ENCODE results near the gene RNF31.
A peak's percentile ranks its signal among the peaks of the same experiment; 100 is the strongest.

RNF31 gene

DNA sequence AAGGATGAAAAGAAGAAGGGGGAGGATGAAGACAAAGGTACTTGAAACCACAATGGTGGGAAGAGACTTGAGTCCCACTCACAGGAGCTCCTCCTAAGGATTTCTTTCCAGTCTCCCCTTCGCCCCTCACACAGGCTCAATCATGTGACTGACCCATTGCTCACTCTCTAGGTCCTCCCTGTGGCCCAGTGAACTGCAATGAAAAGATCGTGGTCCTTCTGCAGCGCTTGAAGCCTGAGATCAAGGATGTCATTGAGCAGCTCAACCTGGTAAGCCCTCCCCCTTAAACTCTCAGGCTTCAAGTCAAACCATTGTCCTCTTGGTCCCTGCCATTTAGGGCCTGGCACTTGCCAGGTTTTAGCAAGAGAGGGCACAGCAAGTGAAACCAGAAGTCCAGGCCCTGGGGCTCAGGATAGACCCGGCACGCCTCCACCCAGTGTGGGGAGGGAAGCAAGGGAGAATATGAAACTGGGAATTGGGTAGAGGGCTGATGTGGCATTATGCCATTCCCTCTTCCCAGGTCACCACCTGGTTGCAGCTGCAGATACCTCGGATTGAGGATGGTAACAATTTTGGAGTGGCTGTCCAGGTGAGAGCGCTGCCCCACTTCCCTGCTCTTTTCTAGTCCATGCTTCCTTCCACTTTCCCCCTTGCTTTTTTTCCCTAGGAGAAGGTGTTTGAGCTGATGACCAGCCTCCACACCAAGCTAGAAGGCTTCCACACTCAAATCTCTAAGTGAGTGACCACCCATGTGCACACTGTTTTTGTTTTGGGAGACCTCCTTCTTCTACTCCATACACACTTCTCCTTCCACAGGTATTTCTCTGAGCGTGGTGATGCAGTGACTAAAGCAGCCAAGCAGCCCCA lies 9.5 kb upstream of the RNF31 start:
- no peaks in the 10 kb centered on the region for H3K27me3 ChIP-seq (ENCODE audit: low read depth, low read length)
- no peaks in the 10 kb centered on the region for H3K9me3 ChIP-seq (ENCODE audit: insufficient read depth, low read length)
- no peak for TF ChIP-seq EZH2phosphoT487 (IDR thresholded peaks at IDR 0.05; ENCODE audit: low read depth)
- TF ChIP-seq, protein P1, sequence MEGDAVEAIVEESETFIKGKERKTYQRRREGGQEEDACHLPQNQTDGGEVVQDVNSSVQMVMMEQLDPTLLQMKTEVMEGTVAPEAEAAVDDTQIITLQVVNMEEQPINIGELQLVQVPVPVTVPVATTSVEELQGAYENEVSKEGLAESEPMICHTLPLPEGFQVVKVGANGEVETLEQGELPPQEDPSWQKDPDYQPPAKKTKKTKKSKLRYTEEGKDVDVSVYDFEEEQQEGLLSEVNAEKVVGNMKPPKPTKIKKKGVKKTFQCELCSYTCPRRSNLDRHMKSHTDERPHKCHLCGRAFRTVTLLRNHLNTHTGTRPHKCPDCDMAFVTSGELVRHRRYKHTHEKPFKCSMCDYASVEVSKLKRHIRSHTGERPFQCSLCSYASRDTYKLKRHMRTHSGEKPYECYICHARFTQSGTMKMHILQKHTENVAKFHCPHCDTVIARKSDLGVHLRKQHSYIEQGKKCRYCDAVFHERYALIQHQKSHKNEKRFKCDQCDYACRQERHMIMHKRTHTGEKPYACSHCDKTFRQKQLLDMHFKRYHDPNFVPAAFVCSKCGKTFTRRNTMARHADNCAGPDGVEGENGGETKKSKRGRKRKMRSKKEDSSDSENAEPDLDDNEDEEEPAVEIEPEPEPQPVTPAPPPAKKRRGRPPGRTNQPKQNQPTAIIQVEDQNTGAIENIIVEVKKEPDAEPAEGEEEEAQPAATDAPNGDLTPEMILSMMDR (IDR thresholded peaks at IDR 0.05; ENCODE audit: low read depth, low read length), result no peak
- no peak overlapping the region for H3K4me3 ChIP-seq (ENCODE audit: low read length)
- H4K20me1 ChIP-seq (ENCODE audit: insufficient read depth, low read length), result no peaks in the 10 kb centered on the region; the same call in 1 of the 2 replicates
- H2AFZ ChIP-seq (ENCODE audit: low read depth, low read length), result no peak overlapping the region
- peak overlapping the region; percentile 87; the same call in 1 of the 2 replicates for H3K27ac ChIP-seq (ENCODE audit: low read length)
- no peak overlapping the region for H3K9ac ChIP-seq (ENCODE audit: low read length)
- peak overlapping the region; percentile 94; the same call in 1 of the 2 replicates for H3K4me2 ChIP-seq (ENCODE audit: low read length)
- peaks cover 31% of the 10 kb centered on the region for H3K4me1 ChIP-seq (ENCODE audit: low read length)
- H3K79me2 ChIP-seq (ENCODE audit: low read length), result peaks cover 52% of the 10 kb centered on the region
- peaks cover 31% of the 10 kb centered on the region for H3K36me3 ChIP-seq (replicated peaks; ENCODE audit: low read depth, low read length)

DNA sequence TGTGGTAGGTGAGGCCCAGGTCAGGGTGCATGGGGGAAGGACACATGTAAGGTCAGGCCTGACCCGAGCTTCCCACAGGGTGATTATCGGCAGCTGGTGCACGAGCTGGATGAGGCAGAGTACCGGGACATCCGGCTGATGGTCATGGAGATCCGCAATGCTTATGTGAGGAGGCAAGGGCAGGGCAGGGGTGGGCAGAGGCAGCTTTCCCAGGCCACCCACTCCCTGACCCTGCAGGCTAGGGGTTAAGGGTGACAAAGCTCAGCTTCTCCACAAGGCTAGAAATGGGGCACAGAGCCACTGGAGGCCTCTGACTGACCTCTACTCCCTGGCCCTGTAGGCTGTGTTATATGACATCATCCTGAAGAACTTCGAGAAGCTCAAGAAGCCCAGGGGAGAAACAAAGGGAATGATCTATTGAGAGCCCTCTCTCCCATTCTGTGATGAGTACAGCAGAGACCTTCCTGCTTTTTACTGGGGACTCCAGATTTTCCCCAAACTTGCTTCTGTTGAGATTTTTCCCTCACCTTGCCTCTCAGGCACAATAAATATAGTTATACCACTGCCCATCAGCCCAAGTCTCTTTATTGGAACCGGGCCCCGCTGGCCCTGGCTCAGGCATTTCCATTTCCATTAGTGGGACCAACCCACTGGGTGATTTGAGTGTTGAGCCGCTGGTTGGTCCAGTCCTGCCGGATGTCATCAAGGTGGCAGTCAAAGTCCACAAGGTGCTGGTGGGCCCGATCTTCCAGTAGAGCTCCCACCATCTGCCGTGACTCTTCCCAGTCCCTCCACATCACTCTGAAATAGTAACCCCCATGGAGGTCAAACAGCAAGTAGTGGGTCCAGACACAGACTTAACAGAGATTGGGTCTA lies 8.7 kb upstream of the RNF31 start:
- Histone ChIP-seq H3K4me1 (ENCODE audit: low read length) (peaks cover 31% of the 10 kb centered on the region), H3K27me3 (ENCODE audit: low read depth, low read length) (no peaks in the 10 kb centered on the region), H3K9ac (ENCODE audit: low read length) (no peak overlapping the region), H4K20me1 (ENCODE audit: insufficient read depth, low read length) (no peaks in the 10 kb centered on the region; the same call in 1 of the 2 replicates), H3K79me2 (ENCODE audit: low read length) (peaks cover 52% of the 10 kb centered on the region), H2AFZ (ENCODE audit: low read depth, low read length) (no peak overlapping the region), H3K9me3 (ENCODE audit: insufficient read depth, low read length) (no peaks in the 10 kb centered on the region), H3K4me2 (ENCODE audit: low read length) (no peak overlapping the region), H3K27ac (ENCODE audit: low read length) (no peak overlapping the region), H3K4me3 (ENCODE audit: low read length) (no peak overlapping the region), H3K36me3 (replicated peaks; ENCODE audit: low read depth, low read length) (peaks cover 31% of the 10 kb centered on the region)
- TF ChIP-seq, protein P1 (IDR thresholded peaks at IDR 0.05; ENCODE audit: low read depth, low read length), result no peak
- no peak for TF ChIP-seq EZH2phosphoT487 (IDR thresholded peaks at IDR 0.05; ENCODE audit: low read depth)

DNA sequence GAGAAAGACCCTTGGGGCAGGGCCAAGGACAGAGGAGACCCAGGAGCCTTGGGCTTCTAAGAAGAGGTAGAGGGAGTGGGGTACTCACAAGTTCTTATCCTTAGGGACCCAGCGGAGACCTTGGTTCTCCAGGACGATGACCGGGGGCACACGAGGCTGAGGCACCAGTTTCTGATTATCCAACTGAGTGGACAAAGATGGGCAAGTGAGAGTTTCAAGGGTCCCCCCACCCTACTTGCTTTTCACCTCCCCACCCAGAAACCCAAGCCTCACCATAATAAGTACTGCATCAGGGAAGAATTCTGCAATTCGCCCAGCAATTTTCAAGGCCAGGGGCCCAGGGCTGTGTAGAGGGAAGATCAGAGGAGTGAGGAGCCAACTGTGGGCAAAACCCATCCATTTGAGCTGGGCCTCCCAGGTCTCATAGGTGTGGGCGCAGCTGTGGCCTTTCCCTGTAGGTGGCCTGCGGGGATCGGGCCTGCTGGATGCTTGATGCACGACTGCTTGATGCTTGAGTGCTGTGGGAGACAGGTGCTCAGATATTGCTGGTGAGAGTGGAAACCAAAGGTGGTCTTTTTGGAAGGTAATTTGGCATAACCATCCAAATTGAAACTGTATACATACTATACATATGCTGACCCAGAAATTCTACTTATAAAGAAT lies 7.9 kb upstream of the RNF31 start:
- Histone ChIP-seq H3K27me3 (ENCODE audit: low read depth, low read length) (no peaks in the 10 kb centered on the region), H3K4me2 (ENCODE audit: low read length) (peak overlapping the region; percentile 63), H3K27ac (ENCODE audit: low read length) (no peak overlapping the region), H3K36me3 (replicated peaks; ENCODE audit: low read depth, low read length) (peaks cover 34% of the 10 kb centered on the region), H3K4me1 (ENCODE audit: low read length) (peaks cover 31% of the 10 kb centered on the region), H3K79me2 (ENCODE audit: low read length) (peaks cover 52% of the 10 kb centered on the region), H2AFZ (ENCODE audit: low read depth, low read length) (no peak overlapping the region), H3K4me3 (ENCODE audit: low read length) (peak overlapping the region; percentile 97), H3K9me3 (ENCODE audit: insufficient read depth, low read length) (no peaks in the 10 kb centered on the region), H4K20me1 (ENCODE audit: insufficient read depth, low read length) (no peaks in the 10 kb centered on the region; the same call in 1 of the 2 replicates), H3K9ac (ENCODE audit: low read length) (peak overlapping the region; percentile 91; the same call in 1 of the 2 replicates)
- no peak for TF ChIP-seq EZH2phosphoT487 (IDR thresholded peaks at IDR 0.05; ENCODE audit: low read depth)
- TF ChIP-seq, protein P1 (IDR thresholded peaks at IDR 0.05; ENCODE audit: low read depth, low read length), result no peak

Measured in OCI-LY3 (cell line).